Neural progenitor cell (in vitro differentiated cells): Measurements from ENCODE around the gene GSTA1. TPM values are rescaled to one million over a fixed set of nuclear protein-coding genes. Genes with fewer than 3 reads are reported as not detected.
"Not testable (repeated sequence)": the region's sequence is repeated elsewhere in the genome, so short reads cannot be mapped to it uniquely, and the experiment has no call there.

ENCODE experiments used
- DNase-seq: peaks from one replicate; pipeline ENCODE4 v3.0.0-alpha.2; 2016; ENCODE audit warnings: low spot score
- H2AFZ ChIP-seq: fragments of 200-600 bp; sonication (generic); replicated peaks from 2 replicates; pipeline ENCODE4 v1.6.1; 2016; ENCODE audit warnings: antibody characterized with exemption
- H3F3A ChIP-seq: fragments of 200-600 bp; sonication (generic); 2 replicates; pipeline ENCODE4 v1.6.1; 2016; ENCODE audit warnings: antibody characterized with exemption, low read depth
- H3K27ac ChIP-seq: fragments of 200-600 bp; sonication (generic); 2 replicates; pipeline ENCODE4 v1.5.1; 2016; ENCODE audit warnings: mild to moderate bottlenecking
- H3K27me3 ChIP-seq: fragments of 200-600 bp; sonication (generic); 2 replicates; pipeline ENCODE4 v1.6.1; 2016; ENCODE audit warnings: mild to moderate bottlenecking, moderate library complexity
- H3K36me3 ChIP-seq: fragments of 200-600 bp; sonication (generic); 2 replicates; pipeline ENCODE4 v1.5.1; 2016
- H3K4me1 ChIP-seq: fragments of 200-600 bp; sonication (generic); 2 replicates; pipeline ENCODE4 v1.6.1; 2016; ENCODE audit warnings: mixed run types
- H3K4me2 ChIP-seq: fragments of 200-600 bp; sonication (generic); 2 replicates; pipeline ENCODE4 v1.6.1; 2016
- H3K4me3 ChIP-seq: fragments of 200-600 bp; sonication (generic); 2 replicates; pipeline ENCODE4 v1.5.1; 2016
- H3K79me2 ChIP-seq: fragments of 200-600 bp; sonication (generic); 2 replicates; pipeline ENCODE4 v1.6.1; 2016; ENCODE audit warnings: low read depth
- H3K9ac ChIP-seq: fragments of 200-600 bp; sonication (generic); 2 replicates; pipeline ENCODE4 v1.6.1; 2016
- H3K9me3 ChIP-seq: fragments of 200-600 bp; sonication (generic); 2 replicates; pipeline ENCODE4 v1.5.1; 2016; ENCODE audit warnings: low read depth
- H4K20me1 ChIP-seq: fragments of 200-600 bp; sonication (generic); 2 replicates; pipeline ENCODE4 v1.6.1; 2016; ENCODE audit warnings: low read depth
- H3K27ac Mint-ChIP-seq: 3 replicates; pipeline ENCODE4 v1.8.0; 2021; ENCODE audit warnings: mixed read lengths
- H3K27me3 Mint-ChIP-seq: 2 replicates; pipeline ENCODE4 v1.8.0; 2022; ENCODE audit warnings: low read depth, mild to moderate bottlenecking, inconsistent platforms, moderate library complexity, mixed read lengths; ENCODE audit not compliant: insufficient read depth
- H3K36me3 Mint-ChIP-seq: 3 replicates; pipeline ENCODE4 v1.8.0; 2021; ENCODE audit warnings: mixed read lengths
- H3K4me1 Mint-ChIP-seq: 3 replicates; pipeline ENCODE4 v1.8.0; 2021; ENCODE audit warnings: mixed read lengths
- H3K4me3 Mint-ChIP-seq: 3 replicates; pipeline ENCODE4 v1.8.0; 2021; ENCODE audit warnings: mild to moderate bottlenecking, moderate library complexity, mixed read lengths
- H3K9me3 Mint-ChIP-seq: 3 replicates; pipeline ENCODE4 v1.8.0; 2020; ENCODE audit warnings: mixed read lengths
- EZH2 ChIP-seq: fragments of 200-600 bp; sonication (generic); IDR thresholded peaks from 2 replicates; pipeline ENCODE4 v1.6.1; 2017; ENCODE audit warnings: antibody characterized with exemption, mild to moderate bottlenecking, moderate library complexity
- EZH2phosphoT487 ChIP-seq: fragments of 200-600 bp; sonication (generic); IDR thresholded peaks from 2 replicates; pipeline ENCODE4 v1.6.1; 2017; ENCODE audit warnings: antibody characterized with exemption
- total RNA-seq: library from RNA; depleted of rRNA; stranded (reverse); fragments of >200 nt; gene quantifications from 2 replicates; pipeline ENCODE4 v1.2.3, GENCODE V29; 2015; ENCODE audit warnings: low replicate concordance
- TF ChIP-seq, protein P1 (sequence below): fragments of 200-600 bp; sonication (generic); IDR thresholded peaks from 2 replicates; pipeline ENCODE4 v1.5.1; 2017; ENCODE audit warnings: antibody characterized with exemption, mild to moderate bottlenecking

Gene GSTA1
- total RNA-seq, 1 donor from 2014 or later: not detected

GRCh38 chr6:52808660-52809059 lies 5.0 kb upstream of the GSTA1 start:
- Histone ChIP-seq H3K9ac (no peak overlapping the region), H3K79me2 (no peaks in the 10 kb centered on the region), H3K36me3 (no peaks in the 10 kb centered on the region), H3K4me2 (no peak overlapping the region), H3K4me3 (no peak overlapping the region), H3K9me3 (no peaks in the 10 kb centered on the region), H4K20me1 (no peaks in the 10 kb centered on the region), H2AFZ (no peak overlapping the region), H3K4me1 (no peaks in the 10 kb centered on the region), H3F3A (no peaks in the 10 kb centered on the region), H3K27me3 (no peaks in the 10 kb centered on the region), H3K27ac (no peak overlapping the region)
- Mint-ChIP-seq H3K27me3 (peaks cover 4% of the 10 kb centered on the region), H3K4me1 (peaks cover 3% of the 10 kb centered on the region), H3K4me3 (no peak overlapping the region), H3K27ac (no peak overlapping the region), H3K36me3 (no peaks in the 10 kb centered on the region), H3K9me3 (no peaks in the 10 kb centered on the region)
- TF ChIP-seq EZH2phosphoT487 (no peak), EZH2 (no peak)
- TF ChIP-seq, protein P1, sequence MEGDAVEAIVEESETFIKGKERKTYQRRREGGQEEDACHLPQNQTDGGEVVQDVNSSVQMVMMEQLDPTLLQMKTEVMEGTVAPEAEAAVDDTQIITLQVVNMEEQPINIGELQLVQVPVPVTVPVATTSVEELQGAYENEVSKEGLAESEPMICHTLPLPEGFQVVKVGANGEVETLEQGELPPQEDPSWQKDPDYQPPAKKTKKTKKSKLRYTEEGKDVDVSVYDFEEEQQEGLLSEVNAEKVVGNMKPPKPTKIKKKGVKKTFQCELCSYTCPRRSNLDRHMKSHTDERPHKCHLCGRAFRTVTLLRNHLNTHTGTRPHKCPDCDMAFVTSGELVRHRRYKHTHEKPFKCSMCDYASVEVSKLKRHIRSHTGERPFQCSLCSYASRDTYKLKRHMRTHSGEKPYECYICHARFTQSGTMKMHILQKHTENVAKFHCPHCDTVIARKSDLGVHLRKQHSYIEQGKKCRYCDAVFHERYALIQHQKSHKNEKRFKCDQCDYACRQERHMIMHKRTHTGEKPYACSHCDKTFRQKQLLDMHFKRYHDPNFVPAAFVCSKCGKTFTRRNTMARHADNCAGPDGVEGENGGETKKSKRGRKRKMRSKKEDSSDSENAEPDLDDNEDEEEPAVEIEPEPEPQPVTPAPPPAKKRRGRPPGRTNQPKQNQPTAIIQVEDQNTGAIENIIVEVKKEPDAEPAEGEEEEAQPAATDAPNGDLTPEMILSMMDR: no peak
- DNase-seq: no peak

GRCh38 chr6:52802806-52803205 lies 810 bp downstream of the GSTA1 start:
- no peaks in the 10 kb centered on the region for H3K36me3 ChIP-seq
- H2AFZ ChIP-seq: no peak overlapping the region
- DNase-seq: no peak
- no peak overlapping the region for H3K27ac ChIP-seq
- Mint-ChIP-seq H3K4me1 (peaks cover 7% of the 10 kb centered on the region), H3K27me3 (peaks cover 3% of the 10 kb centered on the region), H3K9me3 (no peaks in the 10 kb centered on the region), H3K27ac (no peak overlapping the region), H3K4me3 (no peak overlapping the region), H3K36me3 (no peaks in the 10 kb centered on the region)
- no peak overlapping the region for H3K4me2 ChIP-seq
- H3F3A ChIP-seq: no peaks in the 10 kb centered on the region
- H3K4me3 ChIP-seq: no peak overlapping the region
- no peaks in the 10 kb centered on the region for H3K27me3 ChIP-seq
- no peak overlapping the region for H3K9ac ChIP-seq
- no peaks in the 10 kb centered on the region for H4K20me1 ChIP-seq
- no peaks in the 10 kb centered on the region for H3K9me3 ChIP-seq
- TF ChIP-seq EZH2phosphoT487 (no peak), EZH2 (no peak)
- TF ChIP-seq, protein P1: no peak
- H3K79me2 ChIP-seq: no peaks in the 10 kb centered on the region
- H3K4me1 ChIP-seq: no peaks in the 10 kb centered on the region

DNA sequence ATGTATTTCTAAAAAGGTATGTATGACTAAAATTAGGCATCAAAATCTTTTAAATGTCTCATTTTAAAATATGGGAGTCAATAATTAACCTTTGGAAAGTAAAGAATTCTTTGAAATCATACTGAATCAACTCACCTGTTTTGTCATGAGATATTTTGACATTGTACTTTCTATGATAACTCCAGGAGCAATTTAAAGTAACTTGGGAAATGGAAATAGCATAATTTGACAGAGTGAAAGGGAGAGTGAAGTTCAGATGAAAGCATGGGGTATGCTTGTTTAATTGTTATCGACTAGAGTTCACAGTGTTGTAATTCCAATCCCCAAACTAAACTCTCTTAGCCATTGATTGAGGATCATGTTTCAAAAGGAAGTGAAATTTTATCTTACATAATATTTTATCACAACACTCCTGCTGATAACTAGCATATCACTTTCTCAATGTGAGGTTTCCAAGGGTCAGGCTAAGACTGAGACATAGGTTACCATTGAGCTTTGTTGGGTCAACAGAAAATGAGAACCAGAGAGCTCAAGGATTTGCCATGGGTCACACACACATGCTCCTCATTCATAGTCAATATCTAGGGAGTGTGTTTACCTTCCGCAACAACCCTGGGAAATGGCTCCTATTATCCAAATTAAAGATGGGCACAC lies 2.3 kb downstream of the GSTA1 start:
- Histone ChIP-seq H3K27ac (no peak overlapping the region), H3K79me2 (no peaks in the 10 kb centered on the region), H3K4me2 (no peak overlapping the region), H3K36me3 (no peaks in the 10 kb centered on the region), H2AFZ (no peak overlapping the region), H3K9ac (no peak overlapping the region), H3K27me3 (no peaks in the 10 kb centered on the region), H3K9me3 (no peaks in the 10 kb centered on the region), H3F3A (no peaks in the 10 kb centered on the region), H3K4me3 (no peak overlapping the region), H3K4me1 (no peaks in the 10 kb centered on the region), H4K20me1 (no peaks in the 10 kb centered on the region)
- Mint-ChIP-seq H3K4me3 (no peak overlapping the region), H3K4me1 (peaks cover 7% of the 10 kb centered on the region), H3K27me3 (peaks cover 3% of the 10 kb centered on the region), H3K9me3 (no peaks in the 10 kb centered on the region), H3K27ac (no peak overlapping the region), H3K36me3 (no peaks in the 10 kb centered on the region)
- no peak for DNase-seq
- TF ChIP-seq, protein P1: no peak
- no peak for TF ChIP-seq EZH2
- TF ChIP-seq EZH2phosphoT487: no peak

DNA sequence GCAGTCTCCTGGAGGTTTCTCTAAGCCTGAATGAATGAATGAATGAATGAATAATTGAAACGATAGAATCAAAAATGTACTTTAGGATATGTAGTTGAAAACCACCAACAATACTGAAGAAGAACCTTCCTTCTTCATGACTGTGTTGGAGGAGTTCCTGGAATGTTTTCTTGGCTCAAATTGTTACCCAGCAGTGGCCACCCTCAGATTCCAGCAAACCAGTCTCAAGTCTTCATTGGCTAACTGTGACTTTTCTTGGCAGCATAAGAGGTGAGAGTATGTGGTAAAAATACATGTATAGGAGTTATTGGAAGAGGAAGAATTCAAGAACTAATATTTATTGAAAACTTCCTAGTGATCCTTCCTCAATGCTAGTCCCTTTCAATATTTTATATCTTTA lies 4.3 kb downstream of the GSTA1 start:
- not testable (repeated sequence) for H3K36me3 Mint-ChIP-seq, H3K27ac ChIP-seq, H3K4me2 ChIP-seq, H3K9ac ChIP-seq, H4K20me1 ChIP-seq, H3K27me3 ChIP-seq, DNase-seq, H3K79me2 ChIP-seq, H3F3A ChIP-seq, H2AFZ ChIP-seq, H3K9me3 ChIP-seq, H3K9me3 Mint-ChIP-seq, H3K4me1 ChIP-seq, H3K27ac Mint-ChIP-seq, H3K36me3 ChIP-seq, H3K4me3 ChIP-seq, H3K4me1 Mint-ChIP-seq, H3K4me3 Mint-ChIP-seq, H3K27me3 Mint-ChIP-seq

DNA sequence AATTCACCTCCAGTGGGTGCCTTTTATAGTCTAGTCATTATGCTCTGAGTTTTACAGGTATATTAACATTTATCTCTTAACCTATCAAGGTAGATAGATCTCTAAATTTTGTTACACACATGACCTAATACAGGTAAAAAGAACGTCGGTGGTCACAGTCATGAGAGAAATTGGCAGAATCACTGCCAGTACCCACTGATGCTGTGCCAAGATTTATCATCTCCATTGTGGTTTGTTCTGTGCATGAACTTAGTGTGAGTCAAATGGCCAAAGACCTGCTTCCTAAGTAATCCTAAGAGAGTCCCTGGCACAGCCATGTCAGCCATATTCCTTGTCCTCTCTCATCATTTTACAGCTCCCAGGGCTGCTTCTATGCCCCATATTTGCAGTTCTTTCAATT lies 9.2 kb downstream of the GSTA1 start:
- not testable (repeated sequence) for H3K27me3 Mint-ChIP-seq, H3K4me1 Mint-ChIP-seq, H3K36me3 Mint-ChIP-seq, H3K79me2 ChIP-seq, H3K27me3 ChIP-seq, H3K4me3 Mint-ChIP-seq, DNase-seq, H2AFZ ChIP-seq, H3K9ac ChIP-seq, H4K20me1 ChIP-seq, H3K9me3 Mint-ChIP-seq, H3K27ac ChIP-seq, H3K4me2 ChIP-seq, H3F3A ChIP-seq, H3K4me3 ChIP-seq, H3K4me1 ChIP-seq, H3K9me3 ChIP-seq, H3K27ac Mint-ChIP-seq, H3K36me3 ChIP-seq
